Skeletal muscle satellite cell (primary cell): ENCODE data around the gene TMEM154.

Experiments used
- H3K27me3 ChIP-seq: 2 replicates; pipeline ENCODE4 v1.7.0; 2013; ENCODE audit warnings: low read length; ENCODE audit not compliant: control insufficient read depth, insufficient read depth
- H3K36me3 ChIP-seq: 2 replicates; pipeline ENCODE4 v1.7.0; 2013; ENCODE audit warnings: mild to moderate bottlenecking, control low read depth, low read length; ENCODE audit not compliant: insufficient read depth
- H3K4me1 ChIP-seq: 2 replicates; pipeline ENCODE4 v1.7.0; 2013; ENCODE audit warnings: low read length; ENCODE audit not compliant: control insufficient read depth, insufficient read depth
- H3K4me2 ChIP-seq: 2 replicates; pipeline ENCODE4 v1.7.0; 2013; ENCODE audit warnings: mild to moderate bottlenecking, low read length
- H3K4me3 ChIP-seq: 2 replicates; pipeline ENCODE4 v1.7.0; 2013; ENCODE audit warnings: low read length
- H3K9ac ChIP-seq: 2 replicates; pipeline ENCODE4 v1.7.0; 2013; ENCODE audit warnings: mild to moderate bottlenecking, low read depth, low read length, moderate library complexity
- H3K9me3 ChIP-seq: replicated peaks from 2 replicates; pipeline ENCODE4 v1.7.0; 2013; ENCODE audit warnings: mild to moderate bottlenecking, control low read depth, low read length

The TMEM154 gene

DNA sequence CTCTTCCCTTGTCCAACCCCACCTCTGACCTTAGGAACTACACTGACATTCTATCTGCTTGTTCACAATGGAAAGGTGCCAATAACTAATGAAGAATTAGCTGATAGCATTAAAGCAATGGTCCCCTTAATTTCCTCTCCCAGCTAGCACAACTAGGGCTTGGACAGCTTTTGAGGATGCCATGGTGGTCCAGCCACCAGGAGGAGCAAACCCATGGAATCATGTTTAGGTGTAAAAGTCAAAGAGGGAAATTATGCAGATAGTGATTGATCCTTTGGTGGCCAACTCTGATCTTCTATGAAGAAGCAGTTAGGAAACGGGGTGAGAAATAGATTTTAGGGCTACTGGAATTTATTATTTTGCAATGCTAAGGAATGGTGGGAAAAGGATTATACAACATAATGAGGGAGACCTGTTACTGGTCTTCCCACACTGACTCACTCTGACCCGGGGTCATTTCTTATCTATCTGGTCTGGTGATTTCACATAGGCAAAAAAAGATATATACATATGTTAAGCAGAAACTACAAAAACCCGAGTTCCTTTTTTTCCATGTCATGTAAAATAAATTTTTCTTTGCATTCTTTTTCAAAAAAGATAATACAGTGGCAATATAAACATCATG is 98.1 kb downstream of the TMEM154 start:
- Histone ChIP-seq H3K4me3 (no peak overlapping the region), H3K36me3 (no peaks in the 10 kb centered on the region), H3K9ac (no peak overlapping the region), H3K4me1 (no peaks in the 10 kb centered on the region), H3K27me3 (peaks cover 10% of the 10 kb centered on the region), H3K9me3 (no peaks in the 10 kb centered on the region), H3K4me2 (no peak overlapping the region)

DNA sequence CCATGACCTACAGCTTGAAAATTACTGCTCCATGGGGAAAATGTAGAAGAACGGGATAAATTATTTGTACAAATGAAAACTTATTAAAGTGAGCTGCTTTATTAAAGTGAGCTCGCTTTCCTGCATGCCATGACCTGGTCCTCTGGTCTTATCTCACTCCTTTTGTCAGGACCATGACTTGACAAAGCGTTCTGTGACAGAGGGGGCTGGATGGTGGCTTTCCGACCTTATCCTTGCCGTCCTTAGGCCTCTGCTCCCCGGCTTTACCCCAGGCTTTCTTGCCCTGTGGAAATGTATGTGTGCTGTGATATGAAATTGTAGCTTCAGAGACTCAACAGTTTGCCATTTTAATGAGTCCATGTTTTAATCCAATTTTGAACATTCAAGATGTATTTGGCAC is 99.9 kb downstream of the TMEM154 start:
- no peaks in the 10 kb centered on the region for H3K4me1 ChIP-seq
- no peaks in the 10 kb centered on the region for H3K36me3 ChIP-seq

DNA sequence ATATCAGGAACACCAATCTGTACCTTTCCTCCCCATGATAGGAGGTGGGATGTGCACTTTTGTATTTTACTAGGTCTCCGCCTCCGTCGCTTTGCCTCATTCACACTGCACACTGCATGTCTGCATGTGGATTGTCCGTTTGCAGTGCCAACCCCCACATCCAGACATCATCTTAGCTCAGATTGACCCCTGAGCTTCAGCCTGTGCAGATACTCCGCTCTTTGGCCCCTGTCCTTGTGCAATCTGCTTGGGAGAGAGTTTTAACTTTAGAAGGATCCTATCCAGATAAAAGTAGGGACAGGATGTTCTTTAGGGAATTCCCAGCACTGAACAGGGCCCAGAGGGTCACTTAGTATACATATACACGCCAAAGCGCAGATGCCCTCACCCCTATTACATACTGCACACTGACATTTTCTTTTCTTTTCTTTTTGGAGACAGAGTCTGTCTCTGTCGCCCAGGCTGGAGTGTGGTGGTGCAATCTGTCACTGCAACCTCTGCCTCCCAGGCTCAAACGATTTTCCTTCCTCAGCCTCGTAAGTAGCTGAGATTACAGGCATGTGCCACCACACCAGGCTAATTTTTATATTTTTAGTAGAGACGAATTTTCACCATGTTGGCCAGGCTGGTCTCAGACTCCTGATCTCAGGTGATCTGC is 100.6 kb downstream of the TMEM154 start:
- no peak overlapping the region for H3K9ac ChIP-seq
- H3K36me3 ChIP-seq: no peaks in the 10 kb centered on the region
- no peak overlapping the region for H3K4me2 ChIP-seq
- no peak overlapping the region for H3K4me3 ChIP-seq
- H3K27me3 ChIP-seq: peaks cover 10% of the 10 kb centered on the region
- no peaks in the 10 kb centered on the region for H3K9me3 ChIP-seq
- H3K4me1 ChIP-seq: no peaks in the 10 kb centered on the region

More for the DNA sequence above, 99.9 kb downstream of the TMEM154 start:
- H3K27me3 ChIP-seq: peaks cover 10% of the 10 kb centered on the region
- no peaks in the 10 kb centered on the region for H3K9me3 ChIP-seq
- H3K4me3 ChIP-seq: no peak overlapping the region
- H3K9ac ChIP-seq: no peak overlapping the region
- no peak overlapping the region for H3K4me2 ChIP-seq

DNA sequence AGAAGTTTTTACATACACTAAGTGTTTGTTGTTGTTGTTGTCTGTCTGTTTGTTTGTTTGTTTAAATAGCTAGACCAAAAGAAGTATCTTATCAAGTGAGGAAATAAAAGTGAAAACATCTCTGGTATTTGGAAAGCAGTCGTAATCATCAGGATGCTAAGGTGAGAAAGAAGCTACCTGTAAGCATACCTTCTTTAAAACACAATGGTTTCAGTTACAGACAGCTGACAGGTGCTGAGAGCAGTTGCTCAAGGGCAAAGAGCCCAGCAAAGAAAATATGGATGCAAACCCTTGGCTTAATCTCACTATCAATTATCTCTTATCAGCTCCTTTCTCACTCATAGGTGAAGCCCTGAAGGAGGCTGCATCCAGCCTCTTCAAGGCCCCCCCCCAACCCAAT is 101.1 kb downstream of the TMEM154 start:
- Histone ChIP-seq H3K36me3 (no peaks in the 10 kb centered on the region), H3K9ac (no peak overlapping the region), H3K4me2 (no peak overlapping the region), H3K27me3 (peaks cover 16% of the 10 kb centered on the region), H3K9me3 (no peaks in the 10 kb centered on the region), H3K4me1 (no peaks in the 10 kb centered on the region), H3K4me3 (no peak overlapping the region)

GRCh38 chr4:152577708-152578396 is 101.9 kb downstream of the TMEM154 start:
- Histone ChIP-seq H3K9ac (no peak overlapping the region), H3K4me3 (no peak overlapping the region), H3K4me2 (no peak overlapping the region)

GRCh38 chr4:152575533-152575932 is 104.3 kb downstream of the TMEM154 start:
- no peak overlapping the region for H3K4me3 ChIP-seq
- no peak overlapping the region for H3K4me2 ChIP-seq
- H3K4me1 ChIP-seq: no peaks in the 10 kb centered on the region
- H3K36me3 ChIP-seq: no peaks in the 10 kb centered on the region
- peaks cover 10% of the 10 kb centered on the region for H3K27me3 ChIP-seq
- no peak overlapping the region for H3K9ac ChIP-seq
- no peaks in the 10 kb centered on the region for H3K9me3 ChIP-seq

More at GRCh38 chr4:152577708-152578396, 101.9 kb downstream of the TMEM154 start:
- no peaks in the 10 kb centered on the region for H3K4me1 ChIP-seq
- peaks cover 14% of the 10 kb centered on the region for H3K27me3 ChIP-seq
- no peaks in the 10 kb centered on the region for H3K9me3 ChIP-seq
- H3K36me3 ChIP-seq: no peaks in the 10 kb centered on the region

GRCh38 chr4:152573861-152574260 is 105.9 kb downstream of the TMEM154 start:
- Histone ChIP-seq H3K9me3 (no peaks in the 10 kb centered on the region), H3K9ac (no peak overlapping the region), H3K36me3 (no peaks in the 10 kb centered on the region), H3K27me3 (peaks cover 10% of the 10 kb centered on the region), H3K4me3 (no peak overlapping the region), H3K4me1 (no peaks in the 10 kb centered on the region), H3K4me2 (no peak overlapping the region)

DNA sequence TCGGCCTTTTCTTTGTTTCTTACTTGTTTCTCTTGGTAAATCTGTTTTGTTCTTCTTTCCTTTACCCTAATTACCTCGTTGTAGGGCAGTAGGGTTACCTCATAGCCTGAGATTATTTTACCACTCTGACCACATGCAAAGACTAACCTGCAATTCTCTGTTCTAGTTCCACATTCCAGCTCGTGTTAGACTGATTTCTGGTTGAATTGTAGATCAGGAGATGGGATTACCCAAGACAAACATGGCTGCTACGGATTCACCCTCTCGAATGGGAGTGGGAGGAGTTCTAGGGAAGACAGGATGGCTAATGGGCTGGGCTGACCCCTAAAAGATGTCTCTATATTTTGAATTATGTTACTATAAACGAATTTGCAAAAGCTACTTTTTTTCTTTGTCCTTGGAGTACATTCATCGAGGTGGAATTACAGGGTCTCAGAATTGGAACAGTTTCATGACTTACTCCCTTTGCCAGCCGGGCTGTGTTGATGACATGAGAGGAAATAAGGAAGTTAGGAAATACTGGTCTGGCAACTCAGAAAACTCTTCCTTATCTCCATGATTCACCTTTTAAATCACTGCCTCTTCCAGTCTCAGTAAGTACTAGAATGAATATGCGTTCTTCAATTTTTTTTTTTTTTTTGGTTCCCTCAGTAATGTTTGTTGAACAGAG is 107.2 kb downstream of the TMEM154 start:
- no peak overlapping the region for H3K4me2 ChIP-seq
- H3K9me3 ChIP-seq: no peaks in the 10 kb centered on the region
- H3K36me3 ChIP-seq: no peaks in the 10 kb centered on the region
- no peaks in the 10 kb centered on the region for H3K4me1 ChIP-seq
- H3K9ac ChIP-seq: no peak overlapping the region
- H3K4me3 ChIP-seq: no peak overlapping the region
- peaks cover 6% of the 10 kb centered on the region for H3K27me3 ChIP-seq

DNA sequence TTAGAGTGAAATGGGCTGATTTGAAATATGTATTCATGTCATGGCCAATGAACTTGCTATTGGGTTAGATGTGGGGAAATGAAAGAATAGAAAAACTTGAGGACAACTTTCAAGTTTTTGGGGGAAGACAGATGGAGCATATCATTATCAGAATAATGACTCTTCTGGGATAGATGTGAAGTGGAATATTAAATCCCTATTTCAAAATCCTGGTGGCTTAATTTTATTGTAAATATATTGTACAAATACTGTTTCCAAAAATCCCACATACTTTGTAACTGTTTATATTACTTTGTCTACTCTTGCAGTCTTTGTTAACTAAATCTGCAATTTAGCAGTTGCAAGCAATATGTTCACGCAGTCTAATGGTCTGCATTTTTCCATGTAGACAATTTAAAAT is 108.0 kb downstream of the TMEM154 start:
- Histone ChIP-seq H3K9ac (no peak overlapping the region), H3K27me3 (peaks cover 6% of the 10 kb centered on the region), H3K36me3 (no peaks in the 10 kb centered on the region), H3K9me3 (no peaks in the 10 kb centered on the region), H3K4me1 (no peaks in the 10 kb centered on the region), H3K4me3 (no peak overlapping the region), H3K4me2 (no peak overlapping the region)

DNA sequence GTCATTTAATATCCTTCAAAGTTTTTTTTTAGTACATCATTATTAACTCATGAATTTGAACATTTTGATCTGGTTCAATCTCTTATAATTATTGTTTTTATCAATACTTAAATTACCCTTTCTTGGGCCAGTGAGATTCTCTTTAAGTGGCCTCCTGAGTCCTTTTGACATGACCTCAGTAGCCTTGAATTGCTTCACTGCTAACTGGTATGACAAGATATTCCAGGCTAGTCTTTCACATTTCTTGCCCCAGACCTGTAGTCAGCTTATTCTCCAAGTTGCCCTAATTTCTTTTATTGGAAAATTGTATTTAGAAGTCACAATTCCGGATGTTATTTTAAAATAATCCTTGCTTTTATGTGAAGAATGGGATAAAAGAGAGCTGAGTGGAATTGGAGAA is 108.5 kb downstream of the TMEM154 start:
- no peak overlapping the region for H3K4me3 ChIP-seq

More for the DNA sequence above, 108.5 kb downstream of the TMEM154 start:
- Histone ChIP-seq H3K9ac (no peak overlapping the region), H3K27me3 (peaks cover 6% of the 10 kb centered on the region), H3K9me3 (no peaks in the 10 kb centered on the region), H3K36me3 (no peaks in the 10 kb centered on the region), H3K4me1 (no peaks in the 10 kb centered on the region), H3K4me2 (no peak overlapping the region)
